Effector memory CD4-positive, alpha-beta T cell (primary cell): ENCODE data around the gene SF3B6.

Experiments
- DNase-seq, 3 donors: peaks; one replicate each; pipeline ENCODE4 v3.0.0-alpha.2; 2020
- H3K27ac ChIP-seq: 2 replicates; pipeline ENCODE4 v1.7.0; 2013; ENCODE audit warnings: mild to moderate bottlenecking, low read length, moderate library complexity; ENCODE audit not compliant: insufficient read depth, poor library complexity, severe bottlenecking
- H3K27me3 ChIP-seq: replicated peaks from 2 replicates; pipeline ENCODE4 v1.7.0; 2013; ENCODE audit warnings: mild to moderate bottlenecking, low read length; ENCODE audit not compliant: insufficient read depth, control insufficient read depth, poor library complexity, severe bottlenecking
- H3K36me3 ChIP-seq: 2 replicates; pipeline ENCODE4 v1.7.0; 2013; ENCODE audit warnings: mild to moderate bottlenecking, low read length, moderate library complexity; ENCODE audit not compliant: control insufficient read depth, insufficient read depth
- H3K4me1 ChIP-seq: 2 replicates; pipeline ENCODE4 v1.7.0; 2013; ENCODE audit warnings: low read length, mild to moderate bottlenecking; ENCODE audit not compliant: control insufficient read depth, insufficient read depth, poor library complexity, severe bottlenecking
- H3K4me3 ChIP-seq: 2 replicates; pipeline ENCODE4 v1.7.0; 2013; ENCODE audit warnings: low read length, low read depth, mild to moderate bottlenecking; ENCODE audit not compliant: insufficient read depth, poor library complexity, severe bottlenecking
- H3K9me3 ChIP-seq: 2 replicates; pipeline ENCODE4 v1.7.0; 2013; ENCODE audit warnings: mild to moderate bottlenecking, low read length, moderate library complexity; ENCODE audit not compliant: control insufficient read depth
- total RNA-seq, 3 donors: gene quantifications; one replicate each; lab custom pipeline; 2026; lab: John Stamatoyannopoulos, UW

Gene SF3B6
- 26.2 to 46.2 (median 33.7) reads per million in 3 donors for total RNA-seq

- H3K4me1 ChIP-seq = peaks cover 7% of the 10 kb centered on the region
- no peaks in the 10 kb centered on the region for H3K9me3 ChIP-seq
- DNase-seq = peak; percentile 100
- H3K27ac ChIP-seq = peak within 1 kb of the TSS; percentile 86
- no peaks in the 10 kb centered on the region for H3K27me3 ChIP-seq
- peaks cover 22% of the 10 kb centered on the region for H3K36me3 ChIP-seq
- peak within 1 kb of the TSS; percentile 80 for H3K4me3 ChIP-seq
Observed at GRCh38 chr2:24075915-24076848, at the start of gene SF3B6. Gene SF3B6 (minus strand): TSS chr2:24076326. CDS start chr2:24076229, 97 bp downstream.

- Histone ChIP-seq H3K27me3 (no peaks in the 10 kb centered on the region), H3K27ac (no peak overlapping the region), H3K9me3 (no peaks in the 10 kb centered on the region), H3K36me3 (no peaks in the 10 kb centered on the region), H3K4me1 (peaks cover 5% of the 10 kb centered on the region), H3K4me3 (peak overlapping the region; percentile 71)
- DNase-seq = no peak
Observed at GRCh38 chr2:24123922-24124580, 47.9 kb upstream of the SF3B6 start.

GRCh38 chr2:24123195-24123921, 47.2 kb upstream of the SF3B6 start, which contains the start of the genes FAM228B and PFN4:
Gene FAM228B (plus strand): TSS chr2:24123469. CDS start chr2:24124362, 893 bp downstream.
Gene PFN4 (minus strand): TSS chr2:24123334. CDS start chr2:24122535, 799 bp downstream.
- Histone ChIP-seq H3K4me1 (peaks cover 5% of the 10 kb centered on the region), H3K9me3 (no peaks in the 10 kb centered on the region), H3K27ac (no peak within 1 kb of the TSS), H3K27me3 (no peaks in the 10 kb centered on the region), H3K36me3 (no peaks in the 10 kb centered on the region), H3K4me3 (peak within 1 kb of the TSS; percentile 71)
- DNase-seq = peak in 2 of 3 donors; percentile 8 to 18

GRCh38 chr2:24122366-24123194, 46.5 kb upstream of the SF3B6 start:
- no peaks in the 10 kb centered on the region for H3K27me3 ChIP-seq
- peak overlapping the region; percentile 71 for H3K4me3 ChIP-seq
- no peaks in the 10 kb centered on the region for H3K9me3 ChIP-seq
- no peaks in the 10 kb centered on the region for H3K36me3 ChIP-seq
- no peak overlapping the region for H3K27ac ChIP-seq
- H3K4me1 ChIP-seq = peaks cover 5% of the 10 kb centered on the region
- no peak for DNase-seq

GRCh38 chr2:24121469-24121868, 45.3 kb upstream of the SF3B6 start:
- DNase-seq = no peak
- Histone ChIP-seq H3K36me3 (no peaks in the 10 kb centered on the region), H3K9me3 (no peaks in the 10 kb centered on the region), H3K4me3 (no peak overlapping the region), H3K27ac (no peak overlapping the region), H3K27me3 (no peaks in the 10 kb centered on the region), H3K4me1 (peaks cover 5% of the 10 kb centered on the region)

GRCh38 chr2:24121066-24121465, 44.9 kb upstream of the SF3B6 start:
- DNase-seq = no peak
- H3K9me3 ChIP-seq = no peaks in the 10 kb centered on the region
- no peak overlapping the region for H3K4me3 ChIP-seq
- H3K27me3 ChIP-seq = no peaks in the 10 kb centered on the region
- no peaks in the 10 kb centered on the region for H3K36me3 ChIP-seq
- peaks cover 5% of the 10 kb centered on the region for H3K4me1 ChIP-seq
- H3K27ac ChIP-seq = no peak overlapping the region

- no peaks in the 10 kb centered on the region for H3K4me1 ChIP-seq
- no peaks in the 10 kb centered on the region for H3K9me3 ChIP-seq
- no peak overlapping the region for H3K27ac ChIP-seq
- DNase-seq = no peak
- H3K27me3 ChIP-seq = no peaks in the 10 kb centered on the region
- H3K36me3 ChIP-seq = no peaks in the 10 kb centered on the region
- no peak overlapping the region for H3K4me3 ChIP-seq
Observed at GRCh38 chr2:24117902-24118301, 41.8 kb upstream of the SF3B6 start.

GRCh38 chr2:24115057-24115456, 38.9 kb upstream of the SF3B6 start:
- no peak overlapping the region for H3K4me3 ChIP-seq
- no peaks in the 10 kb centered on the region for H3K27me3 ChIP-seq
- no peak for DNase-seq
- H3K9me3 ChIP-seq = no peaks in the 10 kb centered on the region
- no peak overlapping the region for H3K27ac ChIP-seq
- H3K36me3 ChIP-seq = no peaks in the 10 kb centered on the region
- H3K4me1 ChIP-seq = no peaks in the 10 kb centered on the region

- H3K9me3 ChIP-seq = no peaks in the 10 kb centered on the region
- H3K27me3 ChIP-seq = no peaks in the 10 kb centered on the region
- H3K4me1 ChIP-seq = no peaks in the 10 kb centered on the region
- H3K4me3 ChIP-seq = no peak overlapping the region
- H3K36me3 ChIP-seq = no peaks in the 10 kb centered on the region
- DNase-seq = no peak
- H3K27ac ChIP-seq = no peak overlapping the region
Observed at GRCh38 chr2:24111407-24111901, 35.3 kb upstream of the SF3B6 start.
